ENCODE data around the gene VKORC1.

VKORC1 gene

GRCh38 chr16:31043352-31043751 is 51.2 kb downstream of the VKORC1 start:
- Histone ChIP-seq H2AFZ (ENCODE audit: low read depth, low read length, severe bottlenecking) (no peak overlapping the region), H3K9me2 (replicated peaks; ENCODE audit: insufficient read depth, low read length) (no peaks in the 10 kb centered on the region), H3K4me3 (ENCODE audit: insufficient read depth, low read length, poor library complexity, severe bottlenecking) (no peak overlapping the region)

GRCh38 chr16:31042866-31043265 is 51.7 kb downstream of the VKORC1 start:
- no peaks in the 10 kb centered on the region for H3K36me3 ChIP-seq (ENCODE audit: low read length)
- H3K9ac ChIP-seq (ENCODE audit: low read length): no peak overlapping the region
- no peak overlapping the region for H3K4me3 ChIP-seq (ENCODE audit: insufficient read depth, low read length, poor library complexity, severe bottlenecking)
- no peak overlapping the region for H3K4me2 ChIP-seq (ENCODE audit: low read depth, low read length, poor library complexity, severe bottlenecking)
- H2AFZ ChIP-seq (ENCODE audit: low read depth, low read length, severe bottlenecking): no peak overlapping the region
- no peak overlapping the region for H3K27ac ChIP-seq (ENCODE audit: low read depth, low read length)
- H3K9me2 ChIP-seq (replicated peaks; ENCODE audit: insufficient read depth, low read length): no peaks in the 10 kb centered on the region
- H3F3A ChIP-seq (ENCODE audit: insufficient read depth): no peaks in the 10 kb centered on the region
- H3K27me3 ChIP-seq (ENCODE audit: low read length): no peaks in the 10 kb centered on the region
- no peaks in the 10 kb centered on the region for H3K9me3 ChIP-seq (ENCODE audit: insufficient read depth, low read length)
- TF ChIP-seq CTCF (IDR thresholded peaks at IDR 0.05; ENCODE audit: insufficient read depth, low read length, poor library complexity, severe bottlenecking): no peak
- no peak for TF ChIP-seq EZH2phosphoT487 (conservative IDR thresholded peaks at IDR 0.05; ENCODE audit: low read length)
- H3K79me2 ChIP-seq (ENCODE audit: insufficient read depth, low read length): no peaks in the 10 kb centered on the region
- H4K20me1 ChIP-seq (ENCODE audit: low read depth, low read length): no peaks in the 10 kb centered on the region

More at GRCh38 chr16:31043352-31043751, 51.2 kb downstream of the VKORC1 start:
- Histone ChIP-seq H3F3A (ENCODE audit: insufficient read depth) (no peaks in the 10 kb centered on the region), H3K27me3 (ENCODE audit: low read length) (no peaks in the 10 kb centered on the region), H4K20me1 (ENCODE audit: low read depth, low read length) (no peaks in the 10 kb centered on the region), H3K79me2 (ENCODE audit: insufficient read depth, low read length) (no peaks in the 10 kb centered on the region), H3K27ac (ENCODE audit: low read depth, low read length) (no peak overlapping the region), H3K9me3 (ENCODE audit: insufficient read depth, low read length) (no peaks in the 10 kb centered on the region), H3K9ac (ENCODE audit: low read length) (no peak overlapping the region), H3K4me2 (ENCODE audit: low read depth, low read length, poor library complexity, severe bottlenecking) (no peak overlapping the region), H3K36me3 (ENCODE audit: low read length) (no peaks in the 10 kb centered on the region)
- no peak for TF ChIP-seq EZH2phosphoT487 (conservative IDR thresholded peaks at IDR 0.05; ENCODE audit: low read length)
- no peak for TF ChIP-seq CTCF (IDR thresholded peaks at IDR 0.05; ENCODE audit: insufficient read depth, low read length, poor library complexity, severe bottlenecking)

Data from SU-DHL-6 (cell line).